Erythroblast (primary cell): ENCODE measurements around the gene CACNG8.

Experiments used
- DNase-seq, 2 experiments: peaks; one replicate each; lab custom pipeline; 2025; lab: John Stamatoyannopoulos, UW
- GATA1 ChIP-seq: IDR thresholded peaks from 2 replicates; pipeline ENCODE4 v1.6.1; 2011; ENCODE audit warnings: low read depth, mild to moderate bottlenecking, control low read depth, low read length, moderate library complexity
- POLR2A ChIP-seq: IDR thresholded peaks from 2 replicates; pipeline ENCODE4 v1.6.1; 2011; ENCODE audit warnings: mild to moderate bottlenecking, low read length

The CACNG8 gene

GRCh38 chr19:53991224-53992113 lies 28.7 kb downstream of the CACNG8 start, which contains the start of gene CACNG6:
CACNG6 (plus strand) TSS chr19:53991637; CDS start chr19:53992878, 1,241 bp downstream.
- DNase-seq = no peak
- TF ChIP-seq POLR2A = no peak
- no peak for TF ChIP-seq GATA1

- TF ChIP-seq POLR2A (no peak), GATA1 (no peak)
- no peak for DNase-seq
Measured at GRCh38 chr19:53992211-53992610, 29.5 kb downstream of the CACNG8 start.

GRCh38 chr19:53992815-53993214 lies 30.1 kb downstream of the CACNG8 start:
- TF ChIP-seq POLR2A = no peak
- TF ChIP-seq GATA1 = no peak
- no peak for DNase-seq

GRCh38 chr19:53993448-53993847 lies 30.7 kb downstream of the CACNG8 start:
- no peak for DNase-seq
- TF ChIP-seq POLR2A (no peak), GATA1 (no peak)

GRCh38 chr19:53994811-53995210 lies 32.1 kb downstream of the CACNG8 start:
- no peak for DNase-seq
- TF ChIP-seq GATA1 (no peak), POLR2A (no peak)

- no peak for DNase-seq
- TF ChIP-seq GATA1 = no peak
- no peak for TF ChIP-seq POLR2A
Measured at GRCh38 chr19:53998223-53998622, 35.5 kb downstream of the CACNG8 start.

- DNase-seq = no peak
- TF ChIP-seq GATA1 (no peak), POLR2A (no peak)
Measured at GRCh38 chr19:53999694-54000093, 37.0 kb downstream of the CACNG8 start.

- no peak for DNase-seq
- TF ChIP-seq POLR2A = no peak
- TF ChIP-seq GATA1 = no peak
Measured at GRCh38 chr19:54001496-54001895, 38.8 kb downstream of the CACNG8 start.

- no peak for DNase-seq
- no peak for TF ChIP-seq GATA1
- no peak for TF ChIP-seq POLR2A
Measured at GRCh38 chr19:54002495-54003315, 40.0 kb downstream of the CACNG8 start.

GRCh38 chr19:54009440-54009839 lies 46.7 kb downstream of the CACNG8 start:
- TF ChIP-seq POLR2A (no peak), GATA1 (no peak)
- DNase-seq = no peak

- TF ChIP-seq POLR2A = no peak
- TF ChIP-seq GATA1 = no peak
- no peak for DNase-seq
Measured at GRCh38 chr19:54010474-54010873, 47.7 kb downstream of the CACNG8 start.

GRCh38 chr19:54011507-54012211 lies 48.9 kb downstream of the CACNG8 start:
- DNase-seq = no peak
- TF ChIP-seq POLR2A (no peak), GATA1 (no peak)

GRCh38 chr19:54013866-54014265 lies 51.1 kb downstream of the CACNG8 start:
- DNase-seq = no peak
- TF ChIP-seq GATA1 = no peak
- no peak for TF ChIP-seq POLR2A

- no peak for TF ChIP-seq POLR2A
- DNase-seq = no peak
Measured at GRCh38 chr19:54014920-54015560, 52.3 kb downstream of the CACNG8 start.
